Ishikawa (cell line): ENCODE measurements around the gene CCDC154.

ENCODE experiments used
- FOXM1 ChIP-seq: IDR thresholded peaks from 2 replicates; pipeline ENCODE4 v1.6.1; 2012; ENCODE audit warnings: low read depth, borderline replicate concordance
- RAD21 ChIP-seq: IDR thresholded peaks from 2 replicates; pipeline ENCODE4 v1.6.1; 2012; ENCODE audit warnings: low read depth
- TF ChIP-seq, protein P1 (sequence below): IDR thresholded peaks from 2 replicates; pipeline ENCODE4 v1.6.1; 2012; ENCODE audit warnings: low read depth, mild to moderate bottlenecking

- TF ChIP-seq RAD21: no peak
- no peak for TF ChIP-seq FOXM1
- TF ChIP-seq, protein P1, sequence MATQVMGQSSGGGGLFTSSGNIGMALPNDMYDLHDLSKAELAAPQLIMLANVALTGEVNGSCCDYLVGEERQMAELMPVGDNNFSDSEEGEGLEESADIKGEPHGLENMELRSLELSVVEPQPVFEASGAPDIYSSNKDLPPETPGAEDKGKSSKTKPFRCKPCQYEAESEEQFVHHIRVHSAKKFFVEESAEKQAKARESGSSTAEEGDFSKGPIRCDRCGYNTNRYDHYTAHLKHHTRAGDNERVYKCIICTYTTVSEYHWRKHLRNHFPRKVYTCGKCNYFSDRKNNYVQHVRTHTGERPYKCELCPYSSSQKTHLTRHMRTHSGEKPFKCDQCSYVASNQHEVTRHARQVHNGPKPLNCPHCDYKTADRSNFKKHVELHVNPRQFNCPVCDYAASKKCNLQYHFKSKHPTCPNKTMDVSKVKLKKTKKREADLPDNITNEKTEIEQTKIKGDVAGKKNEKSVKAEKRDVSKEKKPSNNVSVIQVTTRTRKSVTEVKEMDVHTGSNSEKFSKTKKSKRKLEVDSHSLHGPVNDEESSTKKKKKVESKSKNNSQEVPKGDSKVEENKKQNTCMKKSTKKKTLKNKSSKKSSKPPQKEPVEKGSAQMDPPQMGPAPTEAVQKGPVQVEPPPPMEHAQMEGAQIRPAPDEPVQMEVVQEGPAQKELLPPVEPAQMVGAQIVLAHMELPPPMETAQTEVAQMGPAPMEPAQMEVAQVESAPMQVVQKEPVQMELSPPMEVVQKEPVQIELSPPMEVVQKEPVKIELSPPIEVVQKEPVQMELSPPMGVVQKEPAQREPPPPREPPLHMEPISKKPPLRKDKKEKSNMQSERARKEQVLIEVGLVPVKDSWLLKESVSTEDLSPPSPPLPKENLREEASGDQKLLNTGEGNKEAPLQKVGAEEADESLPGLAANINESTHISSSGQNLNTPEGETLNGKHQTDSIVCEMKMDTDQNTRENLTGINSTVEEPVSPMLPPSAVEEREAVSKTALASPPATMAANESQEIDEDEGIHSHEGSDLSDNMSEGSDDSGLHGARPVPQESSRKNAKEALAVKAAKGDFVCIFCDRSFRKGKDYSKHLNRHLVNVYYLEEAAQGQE: no peak
Measured at GRCh38 chr16:1468426-1468810, 24.1 kb upstream of the CCDC154 start.
